H9 (cell line): ENCODE results near the gene LENG1. TPM values are rescaled to one million over a fixed set of nuclear protein-coding genes. Genes with fewer than 3 reads are reported as not detected.

Experiments used
- DNase-seq: peaks from one replicate; pipeline ENCODE4 v3.0.0-alpha.2; 2017
- H2AFZ ChIP-seq: one replicate; pipeline ENCODE4 v1.6.1; 2013; ENCODE audit warnings: mild to moderate bottlenecking, low read length, control low read depth, moderate library complexity
- H2AK5ac ChIP-seq: 2 replicates; pipeline ENCODE4 v1.6.1; 2013; ENCODE audit warnings: low read length, control low read depth, mixed read lengths; ENCODE audit not compliant: insufficient read length
- H2BK120ac ChIP-seq: one replicate; pipeline ENCODE4 v1.6.1; 2013; ENCODE audit warnings: low read depth, mild to moderate bottlenecking, low read length, control low read depth, inconsistent platforms; ENCODE audit not compliant: poor library complexity, severe bottlenecking
- H2BK12ac ChIP-seq: 2 replicates; pipeline ENCODE4 v1.6.1; 2013; ENCODE audit warnings: low read length, control low read depth, mixed read lengths, low read depth; ENCODE audit not compliant: insufficient read length
- H2BK15ac ChIP-seq: 2 replicates; pipeline ENCODE4 v1.6.1; 2013; ENCODE audit warnings: low read depth, low read length, control low read depth
- H2BK20ac ChIP-seq: one replicate; pipeline ENCODE4 v1.6.1; 2013; ENCODE audit warnings: low read depth, mild to moderate bottlenecking, low read length, control low read depth, inconsistent platforms; ENCODE audit not compliant: poor library complexity, severe bottlenecking
- H2BK5ac ChIP-seq: 2 replicates; pipeline ENCODE4 v1.6.1; 2013; ENCODE audit warnings: low read length, control low read depth, mixed read lengths; ENCODE audit not compliant: insufficient read length
- H3K14ac ChIP-seq: 2 replicates; pipeline ENCODE4 v1.6.1; 2013; ENCODE audit warnings: low read length, control low read depth; ENCODE audit not compliant: insufficient read depth
- H3K18ac ChIP-seq: 2 replicates; pipeline ENCODE4 v1.6.1; 2013; ENCODE audit warnings: low read depth, mild to moderate bottlenecking, mixed read lengths, low read length, control low read depth; ENCODE audit not compliant: insufficient read length
- H3K23ac ChIP-seq: 2 replicates; pipeline ENCODE4 v1.6.1; 2013; ENCODE audit warnings: low read length, control low read depth, mixed read lengths, low read depth; ENCODE audit not compliant: insufficient read length
- H3K23me2 ChIP-seq: 2 replicates; pipeline ENCODE4 v1.6.1; 2013; ENCODE audit warnings: low read depth, mild to moderate bottlenecking, mixed read lengths, low read length, control low read depth; ENCODE audit not compliant: insufficient read length, poor library complexity, severe bottlenecking
- H3K27ac ChIP-seq: 2 replicates; pipeline ENCODE4 v1.5.1; 2013; ENCODE audit warnings: low read length, control low read depth, mixed read lengths, low read depth; ENCODE audit not compliant: insufficient read length
- H3K27me3 ChIP-seq: 2 replicates; pipeline ENCODE4 v1.6.1; 2013; ENCODE audit warnings: low read length, control low read depth, inconsistent platforms; ENCODE audit not compliant: insufficient read depth
- H3K4ac ChIP-seq: 2 replicates; pipeline ENCODE4 v1.6.1; 2013; ENCODE audit warnings: low read depth, mild to moderate bottlenecking, control low read depth, inconsistent platforms, low read length, moderate library complexity
- H3K4me1 ChIP-seq: 2 replicates; pipeline ENCODE4 v1.6.1; 2013; ENCODE audit warnings: low read length, control low read depth, inconsistent platforms; ENCODE audit not compliant: insufficient read depth
- H3K4me2 ChIP-seq: 2 replicates; pipeline ENCODE4 v1.6.1; 2013; ENCODE audit warnings: low read length, control low read depth, mixed read lengths; ENCODE audit not compliant: insufficient read length, insufficient read depth
- H3K56ac ChIP-seq: 2 replicates; pipeline ENCODE4 v1.6.1; 2013; ENCODE audit warnings: low read depth, mild to moderate bottlenecking, mixed read lengths, low read length, control low read depth; ENCODE audit not compliant: insufficient read length
- H3K79me1 ChIP-seq: 2 replicates; pipeline ENCODE4 v1.6.1; 2013; ENCODE audit warnings: low read depth, mild to moderate bottlenecking, moderate library complexity, low read length, control low read depth, inconsistent platforms; ENCODE audit not compliant: insufficient read depth, poor library complexity, severe bottlenecking
- H3K79me2 ChIP-seq: 2 replicates; pipeline ENCODE4 v1.6.1; 2013; ENCODE audit warnings: low read length, control low read depth, inconsistent platforms; ENCODE audit not compliant: insufficient read depth
- H3K9ac ChIP-seq: 2 replicates; pipeline ENCODE4 v1.6.1; 2013; ENCODE audit warnings: low read length, control low read depth, mixed read lengths; ENCODE audit not compliant: insufficient read length; ENCODE audit errors: extremely low read depth
- H3K9me3 ChIP-seq: one replicate; pipeline ENCODE4 v1.6.1; 2013; ENCODE audit warnings: low read depth, low read length, inconsistent platforms; ENCODE audit not compliant: control insufficient read depth
- H3T11ph ChIP-seq: one replicate; pipeline ENCODE4 v1.6.1; 2013; ENCODE audit warnings: mild to moderate bottlenecking, low read length, control low read depth, inconsistent platforms
- H4K20me1 ChIP-seq: one replicate; pipeline ENCODE4 v1.6.1; 2013; ENCODE audit not compliant: control insufficient read depth, insufficient read length, insufficient read depth
- H4K5ac ChIP-seq: 2 replicates; pipeline ENCODE4 v1.6.1; 2013; ENCODE audit warnings: low read depth, mild to moderate bottlenecking, mixed read lengths, low read length, control low read depth; ENCODE audit not compliant: insufficient read length
- H4K8ac ChIP-seq: replicated peaks from 2 replicates; pipeline ENCODE4 v1.6.1; 2013; ENCODE audit warnings: low read length, control low read depth, mixed read lengths, low read depth; ENCODE audit not compliant: insufficient read length
- H4K91ac ChIP-seq: 2 replicates; pipeline ENCODE4 v1.6.1; 2013; ENCODE audit warnings: low read depth, mild to moderate bottlenecking, moderate library complexity, mixed read lengths, low read length, control low read depth; ENCODE audit not compliant: insufficient read length
- H3K27ac Mint-ChIP-seq, 3 experiments: 2 replicates in 2 of 3; 3 replicates in 1 of 3; pipeline ENCODE4 v1.8.0; 2020 to 2021; ENCODE audit warnings: mixed read lengths in 3 of 3, mild to moderate bottlenecking in 1 of 3, moderate library complexity in 1 of 3
- H3K27me3 Mint-ChIP-seq: 2 replicates; pipeline ENCODE4 v1.8.0; 2021; ENCODE audit warnings: low read depth, mild to moderate bottlenecking, moderate library complexity, mixed read lengths
- H3K36me3 Mint-ChIP-seq, 3 experiments: 2 replicates in 2 of 3; 3 replicates in 1 of 3; pipeline ENCODE4 v1.8.0; 2020 to 2021; ENCODE audit warnings: low read depth in 3 of 3, mixed read lengths in 3 of 3; ENCODE audit not compliant: insufficient read depth in 1 of 3
- H3K4me1 Mint-ChIP-seq, 2 experiments: 2 replicates each; pipeline ENCODE4 v1.8.0; 2020; ENCODE audit warnings: mixed read lengths in 2 of 2
- H3K4me3 Mint-ChIP-seq, 2 experiments: 2 replicates in 1 of 2; 3 replicates in 1 of 2; pipeline ENCODE4 v1.8.0; 2020 to 2021; ENCODE audit warnings: mild to moderate bottlenecking in 2 of 2, mixed read lengths in 2 of 2, moderate library complexity in 1 of 2
- H3K9me3 Mint-ChIP-seq, 2 experiments: 2 replicates in 1 of 2; 3 replicates in 1 of 2; pipeline ENCODE4 v1.8.0; 2020; ENCODE audit warnings: mild to moderate bottlenecking in 2 of 2, mixed read lengths in 2 of 2, moderate library complexity in 1 of 2
- WGBS: extraction: QIAGEN DNeasy Blood & Tissue Kit; methylation state at CpG from one replicate; pipeline ENCODE4 v1.1.7; 2013; ENCODE audit warnings: missing lambda C conversion rate, low lambda C conversion rate, mixed read lengths; ENCODE audit not compliant: insufficient read length; ENCODE audit errors: extremely low coverage; 5-methylcytosine and 5-hydroxymethylcytosine counted together
- total RNA-seq: library from RNA; stranded (reverse); gene quantifications from 2 replicates; pipeline ENCODE4 v1.2.1, GENCODE V29; 2021
- TF ChIP-seq, protein P1 (sequence below): fragments of 200-600 bp; sonication (generic); conservative IDR thresholded peaks from 3 replicates; pipeline ENCODE4 v1.8.0; 2021; ENCODE audit warnings: antibody characterized with exemption, mild to moderate bottlenecking

Gene LENG1
- total RNA-seq, 1 experiment from 2014 or later: 7.1 TPM

- Histone ChIP-seq H3K9me3 (no peaks in the 10 kb centered on the region), H2AFZ (no peak within 1 kb of the TSS), H3T11ph (no peak within 1 kb of the TSS), H2BK5ac (peak within 1 kb of the TSS; percentile 42), H2BK12ac (peak within 1 kb of the TSS; percentile 6), H3K56ac (no peak within 1 kb of the TSS), H3K18ac (peak within 1 kb of the TSS; percentile 94), H3K27ac (peak within 1 kb of the TSS; percentile 80), H3K27me3 (no peaks in the 10 kb centered on the region), H2BK120ac (no peak within 1 kb of the TSS), H3K79me1 (no peaks in the 10 kb centered on the region), H3K4ac (no peak within 1 kb of the TSS; the same call in 1 of the 2 replicates), H4K8ac (no peak within 1 kb of the TSS), H2AK5ac (no peak within 1 kb of the TSS), H4K20me1 (peaks cover 3% of the 10 kb centered on the region), H2BK15ac (no peak within 1 kb of the TSS), H3K23ac (no peak within 1 kb of the TSS), H4K91ac (no peak within 1 kb of the TSS), H3K9ac (peak within 1 kb of the TSS; percentile 82), H3K14ac (peak within 1 kb of the TSS; percentile 94), H2BK20ac (no peak within 1 kb of the TSS), H3K4me2 (peak within 1 kb of the TSS; percentile 70), H4K5ac (peak within 1 kb of the TSS; percentile 36), H3K79me2 (no peaks in the 10 kb centered on the region), H3K4me1 (peaks cover 3% of the 10 kb centered on the region; the same call in 1 of the 2 replicates), H3K23me2 (peaks cover 11% of the 10 kb centered on the region)
- H3K4me3 Mint-ChIP-seq: peak within 1 kb of the TSS; percentile 87 to 93
- TF ChIP-seq, protein P1, sequence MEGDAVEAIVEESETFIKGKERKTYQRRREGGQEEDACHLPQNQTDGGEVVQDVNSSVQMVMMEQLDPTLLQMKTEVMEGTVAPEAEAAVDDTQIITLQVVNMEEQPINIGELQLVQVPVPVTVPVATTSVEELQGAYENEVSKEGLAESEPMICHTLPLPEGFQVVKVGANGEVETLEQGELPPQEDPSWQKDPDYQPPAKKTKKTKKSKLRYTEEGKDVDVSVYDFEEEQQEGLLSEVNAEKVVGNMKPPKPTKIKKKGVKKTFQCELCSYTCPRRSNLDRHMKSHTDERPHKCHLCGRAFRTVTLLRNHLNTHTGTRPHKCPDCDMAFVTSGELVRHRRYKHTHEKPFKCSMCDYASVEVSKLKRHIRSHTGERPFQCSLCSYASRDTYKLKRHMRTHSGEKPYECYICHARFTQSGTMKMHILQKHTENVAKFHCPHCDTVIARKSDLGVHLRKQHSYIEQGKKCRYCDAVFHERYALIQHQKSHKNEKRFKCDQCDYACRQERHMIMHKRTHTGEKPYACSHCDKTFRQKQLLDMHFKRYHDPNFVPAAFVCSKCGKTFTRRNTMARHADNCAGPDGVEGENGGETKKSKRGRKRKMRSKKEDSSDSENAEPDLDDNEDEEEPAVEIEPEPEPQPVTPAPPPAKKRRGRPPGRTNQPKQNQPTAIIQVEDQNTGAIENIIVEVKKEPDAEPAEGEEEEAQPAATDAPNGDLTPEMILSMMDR: peak; percentile 30; the same call in 1 of the 3 replicates
- no CpG with 5 or more reads among the region's 64 CpGs for WGBS
- no peaks in the 10 kb centered on the region for H3K9me3 Mint-ChIP-seq
- H3K27ac Mint-ChIP-seq: peak within 1 kb of the TSS; percentile 100
- H3K36me3 Mint-ChIP-seq: peaks cover 23 to 48% (median 48%) of the 10 kb centered on the region in 3 experiments
- no peaks in the 10 kb centered on the region for H3K27me3 Mint-ChIP-seq
- no peak for DNase-seq
- H3K4me1 Mint-ChIP-seq: peaks cover 13 to 29% of the 10 kb centered on the region in 2 experiments
Measured at GRCh38 chr19:54189145-54189734, 29.7 kb upstream of the LENG1 start, which contains the start of gene MBOAT7. TSS of gene MBOAT7 (minus strand) at chr19:54189580. CDS start at chr19:54188508, 1,072 bp downstream.
